Gastrocnemius medialis (tissue), 4 donors: ENCODE results near the gene MYBPC3. TPM values are rescaled to one million over a fixed set of nuclear protein-coding genes. Genes with fewer than 3 reads are reported as not detected.
A peak's percentile ranks its signal among the peaks of the same experiment; 100 is the strongest.

Source experiments
- ATAC-seq, 2 donors: fragments of 150-250 bp; one replicate each; pipeline ENCODE4 v1.9.1; 2016
- DNase-seq, 2 donors: peaks; one replicate each; pipeline ENCODE4 v3.0.0-alpha.2; 2019
- H3K27ac ChIP-seq, 4 donors: fragments of 200-600 bp; sonication (generic); 1 replicate in 1 of 4; 2 replicates in 3 of 4; pipeline ENCODE4 v1.5.1; 2016 to 2018; ENCODE audit warnings: mild to moderate bottlenecking in 2 of 4, moderate library complexity in 1 of 4
- H3K27me3 ChIP-seq, 3 donors: fragments of 200-600 bp; sonication (generic) in 2 of 3; 1 replicate in 1 of 3; 2 replicates in 2 of 3; pipeline versions ENCODE4 v1.5.1 to v1.6.0; 2016 to 2019; ENCODE audit warnings: mild to moderate bottlenecking in 1 of 3, moderate library complexity in 1 of 3
- H3K36me3 ChIP-seq, 2 donors: fragments of 200-600 bp; sonication (generic) in 1 of 2; one replicate each; pipeline ENCODE4 v1.5.1; 2017 to 2018
- H3K4me1 ChIP-seq, 2 donors: fragments of 200-600 bp; sonication (generic) in 1 of 2; one replicate each; pipeline ENCODE4 v1.5.1; 2016 to 2017; ENCODE audit warnings: mild to moderate bottlenecking in 2 of 2
- H3K4me3 ChIP-seq, 4 donors: fragments of 200-600 bp; sonication (generic) in 3 of 4; 1 replicate in 1 of 4; 2 replicates in 3 of 4; pipeline ENCODE4 v1.5.1; 2016 to 2019; ENCODE audit warnings: mild to moderate bottlenecking in 2 of 4
- H3K9me3 ChIP-seq, 3 donors: fragments of 200-600 bp; sonication (generic) in 2 of 3; 1 replicate in 1 of 3; 2 replicates in 2 of 3; pipeline ENCODE4 v1.5.1; 2016 to 2019
- CTCF ChIP-seq, 5 experiments: fragments of 450-650 bp in 3 of 5; fragments of 200-600 bp in 2 of 5; sonication (generic) in 2 of 5; IDR thresholded peaks in 4 of 5; conservative IDR thresholded peaks in 1 of 5; 1 replicate in 4 of 5; 2 replicates in 1 of 5; pipeline ENCODE4 v1.5.1; 2016 to 2019; ENCODE audit warnings: antibody characterized with exemption in 5 of 5, mild to moderate bottlenecking in 3 of 5, moderate library complexity in 3 of 5
- POLR2A ChIP-seq, 2 donors: fragments of 450-650 bp; IDR thresholded peaks; one replicate each; pipeline ENCODE4 v1.6.1; 2017; ENCODE audit warnings: antibody characterized with exemption in 2 of 2, mild to moderate bottlenecking in 2 of 2, moderate library complexity in 2 of 2
- in situ Hi-C, 4 donors: fragments of 200-750 bp; cut with MboI; loops; one replicate each; pipeline versions ENCODE4 v1.15.0 to v1.8.0; 2017; ENCODE audit warnings: low sequenced_read_pairs in 4 of 4
- intact Hi-C: fragments of 100-400 bp; cut with DNase I; formaldehyde crosslinking; loops from one replicate; pipeline ENCODE4 v1.15.1; 2023; ENCODE audit warnings: low total_unique reads
- total RNA-seq, 4 donors: library from RNA; depleted of rRNA; stranded (reverse); fragments of >200 nt; gene quantifications; one replicate each; pipeline versions ENCODE4 v1.1.0 to v1.2.3, GENCODE V29; 2016

The MYBPC3 gene
- total RNA-seq, 4 donors from 2014 or later: 0.07 TPM; not detected in 3

- H3K4me3 ChIP-seq: no peak overlapping the region
- no peaks in the 10 kb centered on the region for H3K27me3 ChIP-seq
- no peaks in the 10 kb centered on the region for H3K9me3 ChIP-seq
- intact Hi-C loops (no loop called here), in situ Hi-C loops (no loop called here)
- no peak for DNase-seq
- no peak for TF ChIP-seq CTCF (IDR thresholded peaks at IDR 0.05 in 4 of 5, conservative IDR thresholded peaks at IDR 0.05 in 1 of 5)
- no peak for TF ChIP-seq POLR2A (IDR thresholded peaks at IDR 0.05)
- peak overlapping the region in 2 of 4 donors; percentile 74 to 82 for H3K27ac ChIP-seq
- no peaks in the 10 kb centered on the region for H3K36me3 ChIP-seq
- no peak for ATAC-seq
- peaks cover 26 to 34% of the 10 kb centered on the region in 2 donors for H3K4me1 ChIP-seq
Measured at GRCh38 chr11:47331454-47332302, 20.8 kb downstream of the MYBPC3 start.

GRCh38 chr11:47329987-47330931 lies 22.2 kb downstream of the MYBPC3 start:
- DNase-seq: peak; percentile 43 to 78
- intact Hi-C loops: loop anchor here (1.0 kb wide), 1 partner anchor 25 kb away; no protein-coding TSS in a partner anchor
- H3K4me3 ChIP-seq: no peak overlapping the region

GRCh38 chr11:47329431-47329986 lies 23.0 kb downstream of the MYBPC3 start:
- no peaks in the 10 kb centered on the region for H3K27me3 ChIP-seq
- peaks cover 31 to 34% of the 10 kb centered on the region in 2 donors for H3K4me1 ChIP-seq
- H3K27ac ChIP-seq: peak overlapping the region; percentile 67 to 82 (median 72)
- peak in 1 of 2 donors; percentile 29 for ATAC-seq
- no peak for TF ChIP-seq CTCF (IDR thresholded peaks at IDR 0.05 in 4 of 5, conservative IDR thresholded peaks at IDR 0.05 in 1 of 5)
- TF ChIP-seq POLR2A (IDR thresholded peaks at IDR 0.05): no peak
- intact Hi-C loops (no loop called here), in situ Hi-C loops (no loop called here)
- no peak for DNase-seq
- no peaks in the 10 kb centered on the region for H3K9me3 ChIP-seq
- no peaks in the 10 kb centered on the region for H3K36me3 ChIP-seq
- H3K4me3 ChIP-seq: no peak overlapping the region

More at GRCh38 chr11:47329987-47330931, 22.2 kb downstream of the MYBPC3 start:
- in situ Hi-C loops: no loop called here
- peak; percentile 93 to 94 for ATAC-seq
- no peaks in the 10 kb centered on the region for H3K9me3 ChIP-seq
- TF ChIP-seq CTCF (IDR thresholded peaks at IDR 0.05 in 4 of 5, conservative IDR thresholded peaks at IDR 0.05 in 1 of 5) (peak in 3 of 5 experiments; percentile 9 to 16 (median 13)), POLR2A (IDR thresholded peaks at IDR 0.05) (no peak)
- no peaks in the 10 kb centered on the region for H3K36me3 ChIP-seq
- H3K27me3 ChIP-seq: no peaks in the 10 kb centered on the region
- peaks cover 30 to 34% of the 10 kb centered on the region in 2 donors for H3K4me1 ChIP-seq
- H3K27ac ChIP-seq: peak overlapping the region; percentile 67 to 82 (median 72)

GRCh38 chr11:47328449-47329390 lies 23.8 kb downstream of the MYBPC3 start:
- TF ChIP-seq CTCF (IDR thresholded peaks at IDR 0.05 in 4 of 5, conservative IDR thresholded peaks at IDR 0.05 in 1 of 5) (no peak), POLR2A (IDR thresholded peaks at IDR 0.05) (no peak)
- peak overlapping the region; percentile 67 to 82 (median 72) for H3K27ac ChIP-seq
- H3K4me3 ChIP-seq: no peak overlapping the region
- ATAC-seq: no peak
- intact Hi-C loops: no loop called here
- in situ Hi-C loops: no loop called here
- DNase-seq: no peak
- no peaks in the 10 kb centered on the region for H3K9me3 ChIP-seq
- no peaks in the 10 kb centered on the region for H3K36me3 ChIP-seq
- peaks cover 31 to 34% of the 10 kb centered on the region in 2 donors for H3K4me1 ChIP-seq
- H3K27me3 ChIP-seq: no peaks in the 10 kb centered on the region
